ENCODE data around the gene TEX29. TPM values are rescaled to one million over a fixed set of nuclear protein-coding genes. Genes with fewer than 3 reads are reported as not detected.

TEX29 gene
- total and polyA plus RNA-seq, 2 of the 4 experiments (the other 2 are of a cell fraction) = 0.46 TPM; not detected in 1

DNA sequence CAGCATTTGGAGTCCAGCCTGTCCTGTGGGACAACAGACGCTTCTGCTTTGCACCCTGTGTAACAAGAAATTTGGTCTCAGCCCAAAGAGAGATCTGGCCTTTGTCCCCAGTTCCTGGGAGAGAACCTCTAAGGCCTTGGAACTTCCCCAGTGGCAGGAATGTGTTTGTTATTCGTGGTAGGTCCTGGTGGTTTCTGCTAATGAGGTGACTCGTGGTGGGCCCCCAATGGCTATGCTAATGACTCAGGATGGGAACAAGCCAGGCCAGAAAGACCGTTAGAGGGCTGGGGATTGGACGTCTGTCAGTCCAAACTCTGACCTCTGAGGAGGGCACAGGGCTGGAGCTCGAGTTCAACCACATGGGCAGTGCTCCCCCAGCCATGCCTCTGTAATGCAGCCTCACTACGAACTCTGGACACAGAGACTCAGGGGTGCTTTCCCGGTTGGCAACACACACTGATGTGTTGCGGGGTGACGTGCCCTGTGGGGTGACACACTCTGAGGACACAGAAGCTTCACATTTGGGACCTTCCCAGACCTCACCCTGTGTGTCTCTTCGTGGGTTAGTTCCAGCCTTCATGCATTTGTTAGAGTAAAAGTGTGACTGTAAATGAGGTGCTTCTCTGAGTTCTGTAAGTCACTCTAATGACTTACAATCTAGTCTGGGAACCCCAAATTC lies 38.9 kb downstream of the TEX29 start:
- no peak overlapping the region for H3K4me2 ChIP-seq (ENCODE audit: low read depth, low read length)
- POLR2A ChIA-PET (ENCODE audit: unreplicated experiment) = no interaction called here

More for the DNA sequence above, 38.9 kb downstream of the TEX29 start:
- H3K36me3 ChIP-seq (ENCODE audit: control insufficient read depth, insufficient read depth, low read length) = no peaks in the 10 kb centered on the region
- no peak overlapping the region for H4K8ac ChIP-seq (ENCODE audit: low read depth in 2 of 2, low read length in 2 of 2)
- no peak overlapping the region for H2AK5ac ChIP-seq (ENCODE audit: low read depth, low read length)
- no peaks in the 10 kb centered on the region; the same call in 1 of the 2 replicates for H3K9me3 ChIP-seq (ENCODE audit: control insufficient read depth, insufficient read depth, low read length)
- no peak overlapping the region for H3K23ac ChIP-seq (ENCODE audit: low read depth, low read length)
- no peaks in the 10 kb centered on the region for H3K79me1 ChIP-seq (ENCODE audit: low read depth in 1 of 2, low read length in 2 of 2)
- no peaks in the 10 kb centered on the region for H4K20me1 ChIP-seq (ENCODE audit: insufficient read depth, low read length)
- no peak overlapping the region for H3K56ac ChIP-seq (ENCODE audit: extremely low read depth, insufficient read depth, low read length)
- H3K4ac ChIP-seq (ENCODE audit: low read depth, low read length) = 0 out of 2 replicates have a peak overlapping the region, but pooled peaks have one; percentile 22
- no peak overlapping the region for H3K9ac ChIP-seq (ENCODE audit: low read depth, low read length)
- no peak overlapping the region for H4K5ac ChIP-seq (ENCODE audit: low read depth, low read length)
- no TSS peak for BruUV-seq (replicated peaks)
- ATAC-seq (ENCODE audit: low read depth) (peak; percentile 32; the same call in 1 of the 2 replicates), DNase-seq (peak; percentile 27)
- H4K91ac ChIP-seq (ENCODE audit: insufficient read depth, low read depth, low read length) = no peak overlapping the region
- H3K9me1 ChIP-seq (ENCODE audit: insufficient read depth, low read length) = no peaks in the 10 kb centered on the region
- H3K4me3 ChIP-seq (ENCODE audit: insufficient read depth, low read depth, low read length) = no peak overlapping the region
- H2BK20ac ChIP-seq (ENCODE audit: low read depth, low read length) = no peak overlapping the region
- in situ Hi-C loops (cut with MboI; ENCODE audit: low sequenced_read_pairs) (no loop called here), intact Hi-C loops (cut with micrococcal nuclease) (no loop called here), dilution Hi-C loops (cut with HindIII; ENCODE audit: low sequenced_read_pairs, unreplicated experiment) (no loop called here)
- H2AFZ ChIP-seq (replicated peaks; ENCODE audit: low read length, poor library complexity) = peak overlapping the region; percentile 18
- peaks cover 16% of the 10 kb centered on the region for H3K27me3 ChIP-seq (ENCODE audit: control insufficient read depth, insufficient read depth, low read length)
- no peak overlapping the region for H3K27ac ChIP-seq (ENCODE audit: insufficient read depth, low read length)
- H2BK5ac ChIP-seq (ENCODE audit: low read depth, low read length, poor library complexity, severe bottlenecking) = no peak overlapping the region
- CTCF ChIA-PET = no interaction called here
- no peak overlapping the region for H3K14ac ChIP-seq (replicated peaks; ENCODE audit: low read depth, low read length)
- H2BK120ac ChIP-seq (ENCODE audit: low read depth, low read length) = no peak overlapping the region
- H3K4me1 ChIP-seq (ENCODE audit: control insufficient read depth, insufficient read depth, low read length) = no peaks in the 10 kb centered on the region
- no peak overlapping the region for H2BK15ac ChIP-seq (ENCODE audit: low read depth, low read length)
- TF ChIP-seq BHLHE40 (IDR thresholded peaks at IDR 0.05; ENCODE audit: low read depth, low read length) (no peak), FOS (IDR thresholded peaks at IDR 0.05; ENCODE audit: low read depth, low read length) (no peak)
- TF ChIP-seq, protein P1, sequence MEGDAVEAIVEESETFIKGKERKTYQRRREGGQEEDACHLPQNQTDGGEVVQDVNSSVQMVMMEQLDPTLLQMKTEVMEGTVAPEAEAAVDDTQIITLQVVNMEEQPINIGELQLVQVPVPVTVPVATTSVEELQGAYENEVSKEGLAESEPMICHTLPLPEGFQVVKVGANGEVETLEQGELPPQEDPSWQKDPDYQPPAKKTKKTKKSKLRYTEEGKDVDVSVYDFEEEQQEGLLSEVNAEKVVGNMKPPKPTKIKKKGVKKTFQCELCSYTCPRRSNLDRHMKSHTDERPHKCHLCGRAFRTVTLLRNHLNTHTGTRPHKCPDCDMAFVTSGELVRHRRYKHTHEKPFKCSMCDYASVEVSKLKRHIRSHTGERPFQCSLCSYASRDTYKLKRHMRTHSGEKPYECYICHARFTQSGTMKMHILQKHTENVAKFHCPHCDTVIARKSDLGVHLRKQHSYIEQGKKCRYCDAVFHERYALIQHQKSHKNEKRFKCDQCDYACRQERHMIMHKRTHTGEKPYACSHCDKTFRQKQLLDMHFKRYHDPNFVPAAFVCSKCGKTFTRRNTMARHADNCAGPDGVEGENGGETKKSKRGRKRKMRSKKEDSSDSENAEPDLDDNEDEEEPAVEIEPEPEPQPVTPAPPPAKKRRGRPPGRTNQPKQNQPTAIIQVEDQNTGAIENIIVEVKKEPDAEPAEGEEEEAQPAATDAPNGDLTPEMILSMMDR (conservative IDR thresholded peaks at IDR 0.05; ENCODE audit: low read depth, low read length) = 0 out of 2 replicates have a peak, but pooled peaks have one; percentile 4
- no peak overlapping the region for H2AK9ac ChIP-seq (replicated peaks; ENCODE audit: low read depth, low read length, poor library complexity)
- WGBS, 2 experiments (ENCODE audit: extremely low coverage in 2 of 2, insufficient read length in 1 of 2) = 34% methylated on average over 6 of the region's 11 CpGs; no CpG with 5 or more reads in 1 of the 2 experiments
- H3K18ac ChIP-seq (ENCODE audit: low read depth, low read length) = no peak overlapping the region

Data from IMR-90 (cell line).